Loucy (cell line): ENCODE results near the gene DHRS11.

Experiments
- EZH2phosphoT487 ChIP-seq: fragments of 200-600 bp; IDR thresholded peaks from 2 replicates; pipeline ENCODE4 v1.6.1; 2018; ENCODE audit warnings: antibody characterized with exemption, mild to moderate bottlenecking, moderate library complexity, borderline replicate concordance
- TF ChIP-seq, protein P1 (sequence below): fragments of 200-600 bp; sonication (generic); conservative IDR thresholded peaks from 2 replicates; pipeline ENCODE4 v1.5.1; 2014; ENCODE audit warnings: mild to moderate bottlenecking, antibody characterized with exemption, low read length

DNA sequence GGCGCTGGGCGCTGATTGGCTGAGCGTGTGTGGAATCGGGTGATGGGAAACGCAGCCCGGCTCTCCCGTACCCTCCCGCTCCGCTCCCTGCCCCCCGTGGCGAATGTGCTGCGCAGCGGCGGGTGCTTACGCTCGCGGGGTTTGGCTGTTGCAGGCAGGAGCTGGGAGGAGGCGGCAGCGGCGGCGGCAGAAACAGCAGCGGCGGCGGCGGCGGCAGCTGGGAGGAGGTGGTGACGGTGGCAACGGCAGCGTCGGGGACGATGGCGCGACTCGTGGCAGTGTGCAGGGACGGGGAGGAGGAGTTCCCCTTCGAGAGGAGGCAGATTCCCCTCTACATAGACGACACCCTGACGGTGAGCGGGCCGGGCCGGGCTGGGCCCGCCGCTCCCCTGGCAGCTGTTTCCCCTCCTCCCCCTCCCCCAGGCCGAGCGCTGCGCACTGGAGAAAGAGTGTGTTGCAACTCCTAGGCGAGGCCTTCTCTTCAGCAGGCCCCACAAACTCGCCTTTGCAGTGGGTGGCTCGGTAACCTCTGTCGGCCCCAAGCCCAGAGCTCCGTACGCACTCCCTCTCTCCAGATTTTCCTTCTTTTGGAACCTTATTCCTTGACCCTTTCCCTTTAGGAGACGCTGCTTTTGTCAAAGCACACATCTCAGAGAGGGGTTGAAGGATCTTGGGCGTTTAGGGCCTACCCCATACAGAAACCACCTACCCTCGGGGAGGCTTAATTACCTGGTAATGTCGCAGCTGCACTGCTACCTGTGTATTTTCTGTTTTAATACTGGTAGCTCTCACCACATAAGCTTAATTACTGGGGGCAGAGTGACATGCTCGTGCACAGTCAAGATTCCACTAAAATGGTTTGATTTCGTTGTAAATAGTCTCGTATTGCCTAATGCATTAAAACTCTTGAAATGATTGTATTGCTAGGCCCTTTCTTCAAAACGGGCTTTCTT is 45.9 kb upstream of the DHRS11 start:
- TF ChIP-seq, protein P1, sequence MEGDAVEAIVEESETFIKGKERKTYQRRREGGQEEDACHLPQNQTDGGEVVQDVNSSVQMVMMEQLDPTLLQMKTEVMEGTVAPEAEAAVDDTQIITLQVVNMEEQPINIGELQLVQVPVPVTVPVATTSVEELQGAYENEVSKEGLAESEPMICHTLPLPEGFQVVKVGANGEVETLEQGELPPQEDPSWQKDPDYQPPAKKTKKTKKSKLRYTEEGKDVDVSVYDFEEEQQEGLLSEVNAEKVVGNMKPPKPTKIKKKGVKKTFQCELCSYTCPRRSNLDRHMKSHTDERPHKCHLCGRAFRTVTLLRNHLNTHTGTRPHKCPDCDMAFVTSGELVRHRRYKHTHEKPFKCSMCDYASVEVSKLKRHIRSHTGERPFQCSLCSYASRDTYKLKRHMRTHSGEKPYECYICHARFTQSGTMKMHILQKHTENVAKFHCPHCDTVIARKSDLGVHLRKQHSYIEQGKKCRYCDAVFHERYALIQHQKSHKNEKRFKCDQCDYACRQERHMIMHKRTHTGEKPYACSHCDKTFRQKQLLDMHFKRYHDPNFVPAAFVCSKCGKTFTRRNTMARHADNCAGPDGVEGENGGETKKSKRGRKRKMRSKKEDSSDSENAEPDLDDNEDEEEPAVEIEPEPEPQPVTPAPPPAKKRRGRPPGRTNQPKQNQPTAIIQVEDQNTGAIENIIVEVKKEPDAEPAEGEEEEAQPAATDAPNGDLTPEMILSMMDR = no peak
- TF ChIP-seq EZH2phosphoT487 = no peak
